GM19023 (cell line): ENCODE results near the gene STK17A.

ENCODE experiments used
- ATAC-seq: cut with Tn5 transposase; IDR thresholded peaks from one replicate; pipeline ENCODE4 v1.9.1; 2021; ENCODE audit warnings: mild to moderate bottlenecking, moderate library complexity; ENCODE audit not compliant: unreplicated experiment

Gene STK17A

DNA sequence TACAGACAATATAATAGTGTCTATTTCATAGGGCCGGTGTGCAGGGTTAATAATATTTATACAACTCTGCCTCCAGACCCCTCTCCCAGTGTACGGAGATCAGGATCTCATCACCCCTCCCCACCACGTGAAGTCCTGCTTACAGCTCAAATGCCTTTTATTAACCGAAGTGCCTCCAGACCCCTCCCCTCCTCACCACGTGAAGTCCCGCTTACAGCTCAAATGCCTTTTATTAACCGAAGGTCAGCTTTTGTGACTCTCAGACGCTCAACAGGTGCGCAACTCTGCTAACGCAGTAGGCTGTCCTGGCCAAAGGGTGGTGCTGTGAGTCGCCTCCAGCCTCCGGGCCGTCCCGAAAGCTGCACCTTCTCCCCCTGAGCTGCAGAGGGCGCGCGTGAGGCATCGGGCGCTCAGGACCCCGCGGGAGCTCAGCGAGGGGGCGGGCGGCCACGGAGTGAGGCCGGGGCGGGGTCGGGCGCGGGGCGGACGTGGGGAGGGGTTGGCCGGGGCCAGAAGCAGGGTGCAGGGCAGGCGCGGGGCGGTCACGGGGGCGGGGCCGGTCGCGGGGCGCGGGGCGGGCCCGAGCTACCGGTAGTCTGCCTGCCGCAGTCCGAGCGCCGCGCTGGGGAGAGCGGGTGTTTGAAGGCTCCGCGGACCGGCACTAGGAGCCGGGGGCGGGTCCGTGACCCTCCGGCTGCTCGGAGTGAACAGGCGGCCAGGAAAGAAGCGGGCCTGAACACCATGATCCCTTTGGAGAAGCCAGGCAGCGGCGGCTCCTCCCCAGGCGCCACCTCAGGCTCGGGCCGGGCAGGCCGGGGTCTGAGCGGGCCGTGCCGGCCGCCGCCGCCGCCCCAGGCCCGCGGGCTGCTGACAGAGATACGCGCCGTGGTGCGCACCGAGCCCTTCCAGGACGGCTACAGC lies at the start of gene STK17A:
Gene STK17A, plus strand, starts transcription at position 606 of the 921 bp plus-strand sequence. Its CDS starts 136 bp downstream, at position 742.
- peak; percentile 76 for ATAC-seq

DNA sequence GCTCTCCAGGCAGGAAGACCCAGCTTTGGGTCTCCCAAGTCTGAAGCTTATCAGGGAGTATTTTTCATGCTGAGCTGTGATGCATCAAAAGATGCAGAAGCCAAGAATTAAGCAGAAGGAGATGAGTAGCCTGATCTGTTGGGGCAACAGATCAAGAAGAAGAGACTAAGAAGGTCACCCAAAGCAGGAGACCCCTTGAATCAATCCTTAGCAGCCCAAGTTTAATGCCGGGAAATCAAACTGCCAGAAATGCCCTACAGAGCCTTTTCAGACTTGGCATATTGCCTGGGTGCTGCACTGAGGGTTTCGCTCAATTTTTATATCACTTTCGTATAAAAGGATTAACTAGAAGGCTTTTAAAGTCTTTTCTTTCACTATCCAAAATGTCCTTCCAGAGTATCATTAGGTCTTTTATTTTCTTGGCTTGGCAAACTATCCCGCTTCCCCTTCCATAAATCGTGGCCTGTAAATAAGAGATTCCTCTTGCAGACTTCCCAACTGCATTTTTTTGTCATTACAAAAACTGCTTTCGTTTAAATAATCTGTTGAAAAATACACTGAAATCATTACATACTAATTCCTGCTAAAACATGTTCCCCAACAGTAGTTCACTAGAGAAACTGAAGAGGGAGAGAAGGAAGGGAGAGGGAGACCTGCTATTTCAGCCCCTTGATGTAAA lies 49.0 kb upstream of the STK17A start:
- no peak for ATAC-seq

DNA sequence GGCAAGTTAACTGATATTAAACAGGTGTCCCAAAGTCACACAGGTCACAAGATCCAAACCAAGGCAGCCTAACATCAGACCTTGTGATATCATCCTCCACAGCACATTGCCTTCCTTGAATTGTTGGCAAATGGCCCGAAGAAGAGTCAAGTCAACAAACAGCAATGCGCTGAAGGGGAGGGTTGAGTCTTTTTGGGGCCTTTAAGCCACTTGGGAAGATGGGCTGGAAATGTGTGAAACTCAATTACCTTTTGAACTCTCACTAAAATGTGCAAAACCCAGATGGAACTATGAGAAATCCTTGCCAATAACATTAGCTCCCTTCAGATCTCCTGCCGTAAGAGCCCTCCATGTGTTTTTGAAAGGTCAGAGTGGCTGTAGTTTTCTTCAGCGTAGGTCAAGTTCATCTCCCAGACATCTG lies 47.9 kb upstream of the STK17A start:
- no peak for ATAC-seq

DNA sequence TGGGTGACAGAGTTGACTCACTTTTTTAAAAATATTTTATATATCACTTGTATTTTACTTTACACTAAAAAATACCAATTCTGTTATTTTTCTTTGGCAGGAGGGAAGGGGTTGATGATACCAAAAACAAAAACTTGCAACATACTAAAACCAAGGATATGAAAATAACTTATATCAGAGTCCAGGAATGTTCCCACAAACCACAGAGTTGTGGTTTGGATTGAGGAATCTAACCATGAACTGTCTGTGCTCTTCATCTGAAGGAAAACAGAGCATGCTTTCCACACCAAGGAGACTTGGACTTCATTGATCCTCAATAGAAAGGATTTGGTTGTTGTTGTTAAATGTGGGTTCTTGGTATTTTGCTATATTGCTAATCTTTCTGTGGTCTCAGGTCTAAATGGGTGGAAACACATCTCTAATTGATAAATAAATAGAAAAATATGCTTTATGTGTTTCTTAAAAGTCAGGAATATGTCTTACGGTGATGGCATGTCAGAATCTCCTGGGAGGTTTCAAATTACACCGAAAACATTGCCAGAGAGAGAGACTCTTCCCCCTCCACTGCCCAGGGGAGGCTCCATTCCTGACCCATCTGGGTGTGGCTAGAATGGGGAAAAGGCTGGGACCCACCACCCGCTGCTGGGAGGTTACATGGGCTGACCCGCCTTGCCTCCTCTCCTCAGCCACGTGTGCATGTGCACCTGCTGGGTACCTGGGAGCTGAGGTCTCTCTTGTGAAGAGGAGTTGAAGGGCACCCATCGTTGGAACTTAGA lies 46.9 kb upstream of the STK17A start:
- ATAC-seq = no peak

DNA sequence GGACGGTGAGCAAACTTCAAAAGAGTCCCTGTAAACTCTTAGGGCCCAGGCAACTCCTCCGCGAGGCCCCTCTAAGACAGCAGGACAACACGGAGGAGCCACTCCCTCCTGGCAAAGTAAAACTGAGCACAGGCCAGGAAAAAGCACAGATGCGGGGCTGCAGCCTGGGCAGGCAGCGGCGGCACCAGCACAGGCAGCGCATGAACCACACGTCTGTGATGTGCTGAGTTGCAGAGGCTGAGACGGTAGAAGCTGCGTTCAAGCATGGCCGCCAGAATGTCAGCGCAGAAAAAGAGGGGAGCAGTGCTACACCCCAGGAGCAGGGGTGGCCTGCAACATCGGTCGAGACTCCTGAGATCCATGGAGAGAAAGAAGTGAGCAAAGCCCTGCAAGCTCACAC lies 46.1 kb upstream of the STK17A start:
- no peak for ATAC-seq

DNA sequence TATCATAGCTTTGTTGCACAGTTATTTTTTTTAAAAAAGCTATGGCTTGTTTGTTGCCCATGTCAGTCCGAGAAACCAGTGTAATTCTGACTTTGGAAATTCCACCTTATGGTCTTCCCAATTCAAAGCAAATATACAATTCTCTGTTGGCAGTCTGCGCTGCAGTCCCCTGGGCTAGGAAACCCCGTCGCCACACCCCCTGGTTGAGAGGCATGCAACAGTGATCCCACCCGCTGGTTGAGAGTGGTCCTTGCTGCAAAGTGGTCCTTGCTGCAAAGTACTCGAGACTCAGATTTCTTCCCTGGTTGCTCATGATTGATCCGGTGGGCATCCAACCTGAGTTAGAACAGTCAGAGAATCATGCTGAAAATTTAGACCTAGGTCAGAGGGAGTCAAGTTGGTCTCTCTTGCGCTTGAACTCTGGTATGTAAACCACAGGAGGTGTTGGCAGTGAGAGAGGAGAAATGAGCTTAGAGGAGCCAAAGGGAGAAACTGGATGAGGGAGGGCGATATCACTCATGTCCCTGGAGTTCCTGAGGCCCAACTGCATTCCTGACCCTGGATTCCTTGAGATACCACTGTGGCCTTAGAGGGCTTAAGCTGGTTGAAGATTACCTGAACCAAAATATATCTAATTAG lies 45.0 kb upstream of the STK17A start:
- no peak for ATAC-seq

DNA sequence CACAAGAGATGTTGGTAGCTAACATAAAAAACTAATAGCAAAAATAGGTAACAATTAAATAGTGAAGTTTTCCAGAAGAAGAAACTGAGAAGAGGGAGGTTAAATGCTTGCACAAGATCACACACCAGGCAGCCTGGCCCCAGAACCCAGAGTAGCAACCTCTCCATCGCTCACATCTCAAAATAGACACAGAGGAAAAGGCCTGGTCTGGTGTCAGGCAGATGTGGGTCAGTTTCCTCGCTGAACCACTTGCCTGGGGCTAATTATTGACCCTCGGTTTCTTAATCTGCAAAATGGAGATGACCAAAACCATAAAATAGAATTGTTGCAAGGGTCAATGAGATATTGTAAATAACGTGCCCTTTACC lies 44.5 kb upstream of the STK17A start:
- ATAC-seq = no peak

DNA sequence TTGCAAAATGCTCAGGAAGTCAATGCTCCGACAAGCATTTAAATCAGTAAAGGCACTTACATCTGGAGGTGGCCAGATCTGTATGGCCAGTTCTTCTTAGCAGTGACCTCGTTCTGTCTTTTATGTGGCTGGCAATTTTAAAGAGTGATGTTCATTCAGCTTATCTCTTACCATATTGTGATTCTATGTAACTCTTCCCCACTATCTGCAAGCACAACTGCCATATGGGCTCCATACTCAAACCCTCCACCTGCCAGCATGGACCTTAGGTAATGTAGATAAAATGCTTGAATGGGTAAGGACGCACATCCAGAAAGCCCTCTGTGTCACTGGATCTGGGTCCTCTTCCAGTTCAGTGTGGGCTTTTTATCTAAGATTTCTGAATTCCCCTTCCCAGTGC lies 42.4 kb upstream of the STK17A start:
- ATAC-seq = no peak

DNA sequence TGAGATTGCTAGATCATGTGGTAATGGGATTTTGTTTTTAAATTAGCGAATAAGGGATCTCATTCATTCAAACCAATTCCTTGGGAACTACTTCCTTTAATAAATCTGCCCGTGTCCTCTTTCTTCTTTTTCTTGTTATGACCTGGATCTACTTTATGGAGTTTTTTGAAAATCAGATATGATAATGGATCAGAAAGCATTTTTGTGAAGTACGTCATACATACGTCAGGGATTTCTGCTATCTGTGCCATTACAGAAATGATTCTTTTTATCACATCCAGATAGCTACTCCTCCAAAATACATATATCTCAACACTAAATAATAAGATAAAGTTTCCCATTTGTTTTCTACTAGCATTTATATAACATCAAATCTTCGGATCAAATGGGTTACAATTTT lies 40.2 kb upstream of the STK17A start:
- no peak for ATAC-seq

DNA sequence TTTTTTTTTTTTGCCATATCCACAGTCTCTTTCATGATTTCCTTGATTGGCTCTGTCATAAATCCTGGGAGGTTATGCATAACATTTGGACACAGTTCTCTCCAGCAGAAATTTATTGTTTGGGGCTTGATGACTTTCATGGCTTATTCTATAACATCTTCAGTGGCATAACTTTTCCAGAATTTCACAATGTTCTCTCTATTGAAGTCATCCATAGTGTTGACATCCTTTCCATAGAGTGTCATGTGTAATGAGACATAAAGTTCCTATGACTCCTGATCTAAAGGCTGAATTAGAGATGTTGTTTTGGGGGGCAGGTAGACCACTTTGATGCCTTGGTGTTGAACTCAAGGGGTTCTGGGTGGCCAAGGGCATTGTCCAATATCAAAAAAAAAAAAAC lies 36.7 kb upstream of the STK17A start:
- ATAC-seq = no peak

DNA sequence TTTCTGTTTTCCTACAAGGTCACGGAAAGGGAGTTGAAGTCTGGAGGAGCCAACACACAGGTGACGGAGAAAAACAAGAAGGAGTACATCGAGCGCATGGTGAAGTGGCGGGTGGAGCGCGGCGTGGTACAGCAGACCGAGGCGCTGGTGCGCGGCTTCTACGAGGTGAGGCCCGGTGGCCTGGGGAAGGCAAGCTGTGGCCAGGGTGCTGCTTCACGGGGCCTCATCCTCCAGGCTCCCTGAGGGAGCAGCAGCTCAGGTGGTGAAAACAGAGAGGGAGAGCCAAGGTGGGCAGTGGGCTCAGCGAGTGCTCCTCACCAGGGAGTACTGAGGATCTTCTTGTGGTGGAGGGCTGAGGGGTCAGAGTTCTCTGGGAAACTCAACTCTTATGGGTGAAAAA lies 32.5 kb upstream of the STK17A start:
- no peak for ATAC-seq

DNA sequence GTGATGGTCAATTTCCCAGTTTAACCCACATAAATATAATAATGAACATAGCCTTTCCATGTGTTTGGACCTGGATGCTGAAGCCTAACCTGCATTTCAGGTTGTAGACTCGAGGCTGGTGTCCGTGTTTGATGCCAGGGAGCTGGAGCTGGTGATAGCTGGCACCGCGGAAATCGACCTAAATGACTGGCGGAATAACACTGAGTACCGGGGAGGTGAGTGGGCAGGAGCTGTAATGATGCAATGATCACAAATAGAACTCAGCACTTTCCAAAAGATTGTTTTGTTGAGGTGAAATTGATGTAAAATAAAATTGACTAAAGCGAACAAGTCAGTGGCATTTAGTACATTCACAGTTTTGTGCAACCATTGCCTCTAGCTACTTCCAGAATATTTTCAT lies 30.8 kb upstream of the STK17A start:
- ATAC-seq = no peak

DNA sequence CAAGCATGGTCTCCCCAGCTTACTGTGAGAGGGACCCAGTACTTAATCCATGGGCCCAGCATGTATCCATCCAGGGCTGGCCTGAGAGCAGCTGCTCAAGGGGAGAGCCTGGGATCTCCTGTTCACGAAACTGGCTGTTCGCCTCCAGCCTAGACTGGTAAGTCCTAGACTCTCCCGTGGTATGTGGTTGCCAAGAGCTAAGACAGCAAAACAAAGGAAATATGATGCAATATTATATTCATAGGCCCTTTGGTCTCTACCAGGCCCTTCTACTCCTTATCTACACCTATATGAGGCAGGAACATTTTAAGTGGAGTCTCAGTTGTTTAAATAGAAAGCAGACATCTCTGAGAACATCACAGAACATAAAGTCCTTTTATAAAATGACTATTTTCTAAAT lies 28.9 kb upstream of the STK17A start:
- ATAC-seq = no peak

DNA sequence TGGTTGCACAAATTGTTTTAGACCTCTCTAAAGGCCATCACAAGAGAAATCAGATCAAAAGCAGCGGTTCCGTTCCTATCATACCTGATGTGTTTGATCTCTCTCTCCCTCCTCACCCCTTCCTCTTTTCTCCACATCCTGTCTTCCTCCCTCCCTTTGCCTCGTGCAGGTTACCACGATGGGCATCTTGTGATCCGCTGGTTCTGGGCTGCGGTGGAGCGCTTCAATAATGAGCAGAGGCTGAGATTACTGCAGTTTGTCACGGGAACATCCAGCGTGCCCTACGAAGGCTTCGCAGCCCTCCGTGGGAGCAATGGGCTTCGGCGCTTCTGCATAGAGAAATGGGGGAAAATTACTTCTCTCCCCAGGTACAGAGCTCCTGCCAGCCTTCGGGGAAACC lies 28.5 kb upstream of the STK17A start:
- ATAC-seq = no peak

DNA sequence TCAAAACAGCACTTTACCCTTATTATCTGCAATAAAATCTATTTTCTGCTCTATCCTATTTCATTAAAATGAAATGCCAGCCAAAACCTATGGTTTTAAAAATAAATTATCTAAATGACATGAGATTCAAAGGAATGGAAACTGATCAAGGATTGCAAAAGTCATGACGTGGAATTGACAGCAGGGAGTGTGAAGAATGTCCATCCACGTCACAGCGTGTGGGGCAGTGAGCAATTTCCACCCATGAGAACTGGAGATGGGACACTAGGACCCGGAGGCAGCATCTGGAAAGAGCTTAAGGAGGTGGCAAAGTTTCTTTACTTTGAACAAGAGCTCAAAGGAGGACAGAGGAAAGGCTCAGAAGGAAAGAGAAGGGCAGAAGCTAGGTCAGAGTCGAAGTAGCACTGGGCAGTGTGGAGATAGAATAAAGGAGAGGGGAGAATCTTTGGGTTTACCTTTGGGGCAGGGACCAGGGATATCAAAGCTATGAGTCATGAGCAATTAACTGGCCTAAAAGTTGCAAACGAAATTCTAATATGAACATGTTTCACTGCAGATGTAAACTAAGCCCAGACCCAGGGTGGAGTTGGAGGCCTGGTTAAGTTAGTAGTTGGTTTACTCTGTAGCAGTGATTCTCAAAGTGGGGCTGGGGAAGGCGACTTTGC lies 24.9 kb upstream of the STK17A start:
- no peak for ATAC-seq

DNA sequence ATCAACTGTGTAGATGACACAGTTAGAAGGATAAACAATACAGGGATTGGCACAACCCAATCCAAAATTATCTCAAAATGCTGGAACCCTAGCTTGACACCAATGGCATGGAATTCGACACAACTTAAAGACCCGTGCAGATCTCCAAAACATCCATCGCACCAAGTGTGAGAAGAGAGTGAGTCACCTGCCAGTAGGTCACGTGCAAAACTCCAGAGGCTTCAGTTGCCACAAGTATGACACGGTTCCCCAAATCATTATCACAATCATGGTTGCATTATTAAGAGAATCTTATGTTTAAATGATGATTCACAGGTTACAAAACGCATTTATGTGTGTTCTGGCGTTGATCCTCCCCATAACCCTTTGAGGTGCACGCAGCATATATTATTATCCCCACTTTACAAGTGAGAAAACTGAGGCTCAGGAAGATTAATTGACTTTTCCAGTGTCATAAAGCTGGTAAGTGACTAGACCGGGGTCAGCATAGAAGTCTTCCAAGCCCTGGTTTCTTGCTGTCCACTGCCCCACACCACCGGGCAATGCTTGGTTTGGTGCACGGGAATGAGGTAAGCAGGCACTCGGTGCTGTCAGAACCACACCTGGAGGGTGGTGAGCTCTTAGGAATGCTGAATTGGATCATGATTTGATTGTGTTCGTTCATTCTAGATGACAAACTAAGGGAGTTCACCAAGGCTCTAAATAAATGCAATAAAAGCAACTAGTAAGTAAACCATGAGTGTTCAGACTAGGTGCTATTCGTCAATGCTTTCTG lies 23.6 kb upstream of the STK17A start:
- ATAC-seq = no peak

DNA sequence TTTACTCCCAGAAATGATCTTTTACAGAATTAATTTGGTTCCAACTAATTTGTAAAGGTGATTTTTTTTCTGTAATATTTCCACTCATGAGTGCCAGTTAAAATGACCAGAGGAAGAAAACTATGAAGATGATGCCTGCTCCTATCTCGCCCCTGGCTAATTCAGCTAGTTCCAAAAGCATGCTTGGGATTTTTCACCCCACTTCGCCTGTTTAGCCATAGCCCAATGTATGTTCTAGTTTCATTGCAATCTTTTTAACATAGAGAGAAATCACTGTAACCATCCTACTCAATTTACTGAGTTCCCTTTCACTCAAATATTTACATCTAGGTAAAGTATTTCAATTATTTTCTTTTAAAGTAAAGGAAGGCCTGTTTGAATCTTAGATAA lies 23.0 kb upstream of the STK17A start:
- no peak for ATAC-seq

DNA sequence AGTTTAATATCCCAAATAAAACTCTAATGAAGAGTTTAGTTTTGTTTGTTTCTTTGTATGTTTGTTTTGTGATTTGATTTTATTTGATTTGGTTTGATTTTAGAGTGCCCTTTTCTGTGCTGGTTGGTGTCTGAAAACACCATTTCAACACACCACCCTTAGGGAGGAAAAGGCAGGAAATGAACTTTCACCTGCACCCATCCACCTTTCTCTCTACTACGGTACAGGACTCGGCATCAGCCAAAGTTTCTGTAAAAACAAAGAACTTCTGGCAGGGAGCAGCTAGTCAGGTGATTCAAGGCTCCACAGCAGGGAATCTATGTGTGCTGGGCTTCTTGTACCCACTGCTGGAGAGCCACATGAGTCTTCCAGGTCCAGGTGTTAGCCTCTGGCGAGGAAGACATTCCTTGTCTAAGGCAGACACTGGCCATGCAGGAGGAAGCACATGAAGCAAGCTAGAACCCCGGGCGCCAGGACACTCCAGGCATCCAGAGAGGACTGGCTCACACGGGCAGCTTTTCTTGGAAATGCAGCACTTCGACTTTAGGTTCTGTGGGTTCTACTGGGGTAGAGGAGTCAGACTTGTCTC lies 22.1 kb upstream of the STK17A start:
- ATAC-seq = no peak

DNA sequence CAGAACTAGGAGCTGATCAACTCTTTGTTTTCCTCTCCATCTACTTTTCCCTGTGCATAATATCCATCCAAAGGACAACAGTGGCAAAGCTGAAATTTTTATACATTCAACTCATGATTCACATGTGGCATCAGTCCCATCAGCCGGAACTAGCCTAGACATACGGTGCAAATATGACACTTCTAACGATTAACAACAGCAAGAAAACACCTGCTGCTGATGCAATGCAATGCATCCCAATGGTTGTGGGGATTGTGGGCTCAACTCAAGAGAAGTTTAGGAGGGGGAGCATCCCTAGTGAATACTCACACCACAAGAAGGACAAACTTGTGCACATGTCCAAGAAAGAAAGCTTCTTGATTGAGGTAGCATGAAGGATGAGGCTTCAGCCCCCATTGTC lies 20.5 kb upstream of the STK17A start:
- ATAC-seq = no peak
